Neural progenitor cell (in vitro differentiated cells): ENCODE results near the gene NDUFC2.

Source experiments
- EZH2 ChIP-seq: fragments of 200-600 bp; sonication (generic); IDR thresholded peaks from 2 replicates; pipeline ENCODE4 v1.6.1; 2017; ENCODE audit warnings: antibody characterized with exemption, mild to moderate bottlenecking, moderate library complexity
- EZH2phosphoT487 ChIP-seq: fragments of 200-600 bp; sonication (generic); IDR thresholded peaks from 2 replicates; pipeline ENCODE4 v1.6.1; 2017; ENCODE audit warnings: antibody characterized with exemption
- TF ChIP-seq, protein P1 (sequence below): fragments of 200-600 bp; sonication (generic); IDR thresholded peaks from 2 replicates; pipeline ENCODE4 v1.5.1; 2017; ENCODE audit warnings: antibody characterized with exemption, mild to moderate bottlenecking

GRCh38 chr11:78039391-78039918 is 40.2 kb downstream of the NDUFC2 start:
- TF ChIP-seq, protein P1, sequence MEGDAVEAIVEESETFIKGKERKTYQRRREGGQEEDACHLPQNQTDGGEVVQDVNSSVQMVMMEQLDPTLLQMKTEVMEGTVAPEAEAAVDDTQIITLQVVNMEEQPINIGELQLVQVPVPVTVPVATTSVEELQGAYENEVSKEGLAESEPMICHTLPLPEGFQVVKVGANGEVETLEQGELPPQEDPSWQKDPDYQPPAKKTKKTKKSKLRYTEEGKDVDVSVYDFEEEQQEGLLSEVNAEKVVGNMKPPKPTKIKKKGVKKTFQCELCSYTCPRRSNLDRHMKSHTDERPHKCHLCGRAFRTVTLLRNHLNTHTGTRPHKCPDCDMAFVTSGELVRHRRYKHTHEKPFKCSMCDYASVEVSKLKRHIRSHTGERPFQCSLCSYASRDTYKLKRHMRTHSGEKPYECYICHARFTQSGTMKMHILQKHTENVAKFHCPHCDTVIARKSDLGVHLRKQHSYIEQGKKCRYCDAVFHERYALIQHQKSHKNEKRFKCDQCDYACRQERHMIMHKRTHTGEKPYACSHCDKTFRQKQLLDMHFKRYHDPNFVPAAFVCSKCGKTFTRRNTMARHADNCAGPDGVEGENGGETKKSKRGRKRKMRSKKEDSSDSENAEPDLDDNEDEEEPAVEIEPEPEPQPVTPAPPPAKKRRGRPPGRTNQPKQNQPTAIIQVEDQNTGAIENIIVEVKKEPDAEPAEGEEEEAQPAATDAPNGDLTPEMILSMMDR, result no peak
- TF ChIP-seq EZH2 (no peak), EZH2phosphoT487 (no peak)
